Stromal cell of bone marrow (primary cell): ENCODE data around the gene ACSM6.
"Not testable (repeated sequence)": the region's sequence is repeated elsewhere in the genome, so short reads cannot be mapped to it uniquely, and the experiment has no call there.

Experiments
- DNase-seq: peaks from one replicate; pipeline ENCODE4 v3.0.0-alpha.2; 2012; ENCODE audit warnings: low read depth

Gene ACSM6, protein sequence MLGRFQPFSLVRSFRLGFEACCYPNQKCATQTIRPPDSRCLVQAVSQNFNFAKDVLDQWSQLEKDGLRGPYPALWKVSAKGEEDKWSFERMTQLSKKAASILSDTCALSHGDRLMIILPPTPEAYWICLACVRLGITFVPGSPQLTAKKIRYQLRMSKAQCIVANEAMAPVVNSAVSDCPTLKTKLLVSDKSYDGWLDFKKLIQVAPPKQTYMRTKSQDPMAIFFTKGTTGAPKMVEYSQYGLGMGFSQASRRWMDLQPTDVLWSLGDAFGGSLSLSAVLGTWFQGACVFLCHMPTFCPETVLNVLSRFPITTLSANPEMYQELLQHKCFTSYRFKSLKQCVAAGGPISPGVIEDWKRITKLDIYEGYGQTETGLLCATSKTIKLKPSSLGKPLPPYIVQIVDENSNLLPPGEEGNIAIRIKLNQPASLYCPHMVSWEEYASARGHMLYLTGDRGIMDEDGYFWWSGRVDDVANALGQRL

DNA sequence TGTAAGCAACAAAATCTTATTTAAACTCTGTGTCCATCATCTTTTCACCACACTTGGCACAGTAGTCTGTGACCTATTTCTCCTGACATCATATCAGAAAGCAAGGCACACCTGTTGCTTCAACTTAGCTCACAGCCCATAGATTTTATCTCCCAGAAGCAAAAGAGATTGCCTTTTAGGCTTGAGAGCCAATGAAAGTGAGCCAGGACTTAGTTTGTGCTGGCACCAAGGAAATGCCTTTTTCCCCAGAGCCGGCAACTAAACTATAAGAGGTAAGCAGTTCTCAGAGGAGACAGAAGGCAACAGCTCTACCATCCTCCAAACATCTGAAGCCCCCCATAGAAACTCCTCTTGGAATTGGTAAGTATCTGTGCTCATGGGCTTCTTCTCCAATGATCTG lies at the start of gene ACSM6:
ACSM6 (plus strand) TSS at position 295 of the 400 bp plus-strand sequence. CDS start 248 bp downstream, outside the sequence.
- DNase-seq, result no peak

DNA sequence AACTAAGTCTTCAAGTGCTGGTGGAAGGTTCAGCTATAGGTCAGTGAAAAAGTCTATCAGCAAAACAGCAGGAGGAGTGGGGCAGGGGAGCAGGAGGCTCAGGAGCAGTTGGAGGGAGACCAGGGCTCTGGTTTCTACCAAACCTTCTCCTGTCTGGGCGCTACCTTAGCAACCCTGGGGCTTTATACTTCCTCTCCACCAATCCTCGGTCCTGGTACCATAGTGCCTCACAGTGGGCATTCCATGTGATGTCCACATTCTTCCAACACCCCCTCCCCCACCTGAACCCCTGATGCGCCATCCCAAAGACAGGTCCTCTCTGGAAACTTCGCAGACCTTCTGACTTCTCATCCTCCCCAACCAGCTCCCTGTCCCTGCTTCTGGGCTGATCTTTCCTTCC lies 25.3 kb upstream of the ACSM6 start:
- no peak for DNase-seq

GRCh38 chr10:95169522-95169921 lies 24.5 kb upstream of the ACSM6 start:
- DNase-seq, result no peak

DNA sequence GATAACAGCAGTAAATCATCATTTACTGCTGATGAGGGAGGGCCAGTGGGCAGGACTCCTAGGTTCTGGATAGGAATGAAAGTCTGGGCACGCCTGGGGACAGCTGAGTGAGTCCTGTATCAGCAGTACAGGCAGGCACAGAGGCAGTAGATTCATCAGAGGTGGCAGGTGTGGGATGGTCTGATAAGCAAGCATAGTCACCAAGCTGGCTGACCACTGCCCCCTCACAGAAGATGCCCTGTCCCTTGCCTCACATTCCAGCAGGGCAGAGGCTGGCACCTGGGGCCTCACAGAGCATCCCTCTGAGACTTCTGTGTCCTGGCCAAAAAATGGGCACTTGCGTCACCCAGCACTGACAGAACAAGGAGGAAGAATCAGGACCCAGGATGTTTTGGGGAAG lies 23.2 kb upstream of the ACSM6 start:
- DNase-seq, result no peak

DNA sequence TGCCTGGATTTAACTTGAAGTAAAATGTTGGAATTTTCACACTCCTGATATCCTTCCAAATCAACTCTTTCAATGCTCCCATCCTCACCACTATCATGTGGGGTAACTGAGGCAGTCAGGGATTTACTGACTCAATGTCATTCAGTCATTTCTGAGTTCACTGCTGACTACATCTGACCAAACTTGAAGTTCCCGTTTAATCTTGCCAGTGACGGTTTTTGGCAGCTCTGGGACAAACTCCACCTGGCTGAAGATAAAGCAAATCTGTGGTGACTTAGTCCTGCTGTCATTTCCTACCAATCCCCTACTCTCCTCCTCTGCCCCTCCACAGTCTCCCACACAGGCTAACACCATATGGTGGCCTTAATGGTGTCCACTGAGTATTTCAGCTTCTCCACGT lies 22.7 kb upstream of the ACSM6 start:
- no peak for DNase-seq

GRCh38 chr10:95172851-95173250 lies 21.2 kb upstream of the ACSM6 start:
- DNase-seq, result no peak

DNA sequence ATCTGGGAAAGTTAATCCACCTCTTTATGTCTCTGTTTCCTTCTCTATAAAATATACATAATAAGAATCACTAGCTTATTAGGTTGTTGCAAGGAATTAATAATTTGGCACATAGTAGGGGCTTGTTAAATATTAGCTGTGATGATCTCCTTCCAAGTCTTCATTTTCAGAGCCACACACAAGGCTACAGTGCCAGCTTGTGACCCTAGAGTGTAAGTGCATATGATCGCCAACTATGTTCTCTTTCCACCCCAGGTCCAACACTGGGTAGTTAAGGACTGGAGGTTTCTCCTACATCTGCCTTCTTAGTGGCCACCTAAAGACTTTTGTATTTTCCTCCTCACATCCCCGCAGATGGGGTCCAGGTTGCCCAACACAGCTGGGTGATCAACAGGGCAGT lies 17.9 kb upstream of the ACSM6 start:
- no peak for DNase-seq

DNA sequence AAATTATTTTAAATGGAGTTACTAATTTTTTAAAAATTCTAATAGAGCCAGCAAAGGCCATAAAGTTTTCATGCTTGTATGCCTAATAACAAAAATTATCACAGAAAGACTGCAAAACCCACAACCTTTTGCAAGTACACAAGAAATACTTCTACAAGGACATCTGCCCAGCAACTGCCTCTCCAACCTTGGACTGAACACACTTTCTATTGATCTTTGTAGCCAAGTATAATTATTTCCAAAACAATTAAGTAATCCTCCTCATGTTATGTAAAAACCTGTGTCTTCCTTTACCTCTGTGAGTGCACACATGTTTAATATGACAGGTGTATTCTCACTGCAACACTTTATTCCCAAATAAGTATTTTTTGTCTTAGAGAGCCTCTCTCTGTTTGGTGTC lies 16.6 kb upstream of the ACSM6 start:
- no peak for DNase-seq

DNA sequence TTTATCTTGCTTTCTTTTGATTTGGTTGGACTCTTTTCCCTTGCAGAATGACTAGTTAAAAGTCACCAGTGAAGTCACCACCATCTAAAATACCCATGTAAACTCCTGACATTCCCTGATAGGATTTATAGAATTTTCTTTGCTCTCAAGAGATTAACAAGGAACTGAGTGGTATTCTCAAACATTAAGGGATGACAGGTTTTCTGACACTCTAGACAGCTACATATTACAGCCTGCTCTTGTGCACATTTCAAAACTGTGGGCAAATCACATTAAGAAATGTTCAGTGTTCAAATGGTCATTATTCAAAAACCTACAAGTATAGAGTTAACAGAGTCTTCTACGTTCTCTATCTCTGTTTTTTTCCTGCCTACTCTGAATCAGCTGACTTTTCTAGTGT lies 15.8 kb upstream of the ACSM6 start:
- no peak for DNase-seq

- DNase-seq, result no peak
Measured at GRCh38 chr10:95178797-95179196, 15.2 kb upstream of the ACSM6 start.

GRCh38 chr10:95181726-95182125 lies 12.3 kb upstream of the ACSM6 start:
- no peak for DNase-seq

DNA sequence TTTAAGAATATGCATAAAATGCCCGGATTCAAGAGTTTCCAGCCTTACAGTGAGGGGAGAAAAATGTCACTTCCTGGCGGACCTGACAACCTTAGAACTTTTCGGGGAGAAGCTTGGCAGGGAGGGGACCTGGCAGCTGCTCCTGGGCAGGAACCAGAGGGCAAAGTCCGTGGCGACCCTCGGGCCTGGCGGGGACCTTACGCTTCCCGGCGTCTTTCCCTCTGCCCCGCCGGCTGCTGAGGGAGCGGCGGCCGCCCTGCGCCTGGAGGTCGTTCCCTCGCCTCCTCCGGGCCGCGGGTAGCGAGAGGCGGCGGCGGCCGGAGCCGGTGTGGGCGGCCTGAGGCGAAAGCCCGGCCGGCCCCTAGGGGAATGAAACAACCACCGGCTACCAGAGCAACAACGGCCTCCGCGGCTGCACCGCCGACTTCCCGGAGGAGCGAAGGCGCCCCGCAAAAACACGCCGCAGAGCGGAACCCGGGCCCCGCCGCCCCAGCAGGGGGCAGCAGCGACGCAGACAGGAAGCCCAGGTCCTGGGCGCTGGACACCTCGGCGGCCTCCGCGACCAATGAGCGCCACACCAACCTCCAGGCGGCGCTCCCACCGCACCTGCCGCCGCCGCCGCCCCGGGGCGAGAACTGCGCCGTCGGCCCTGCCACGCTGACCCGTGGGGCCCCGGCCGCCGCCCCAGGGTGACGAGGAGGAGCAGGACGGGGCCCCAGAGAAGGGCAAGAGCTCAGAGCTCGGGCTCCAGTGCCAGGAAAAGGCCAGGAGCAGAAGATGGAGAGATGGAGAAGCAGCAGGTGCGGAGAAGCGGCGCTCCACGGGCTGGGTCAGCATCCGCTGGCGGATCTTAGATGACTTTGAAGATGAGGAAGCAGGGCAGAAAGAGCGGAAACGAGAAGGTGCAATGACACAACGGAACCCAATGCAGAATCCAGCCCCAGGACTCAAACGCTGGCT lies 10.5 kb upstream of the ACSM6 start:
- DNase-seq, result peak; percentile 48

DNA sequence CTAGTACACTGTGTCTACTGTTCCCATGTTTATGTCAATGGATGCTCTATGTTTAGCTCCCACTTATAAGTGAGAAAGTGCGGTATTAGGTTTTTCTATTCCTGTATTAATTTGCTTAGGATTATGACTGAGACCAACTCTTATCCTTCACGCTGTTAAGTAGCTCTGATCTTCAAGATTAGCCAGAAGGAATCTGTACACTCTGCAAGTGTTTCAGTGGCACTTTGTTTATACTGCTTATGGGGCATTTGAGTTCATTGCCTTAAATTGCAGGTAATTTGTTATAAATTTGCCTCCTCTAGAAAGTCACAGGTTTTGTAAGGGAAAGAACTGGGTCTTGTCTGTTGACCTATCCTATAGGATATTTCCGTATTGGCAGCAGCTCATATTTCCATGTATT lies 6.4 kb upstream of the ACSM6 start:
- no peak for DNase-seq

DNA sequence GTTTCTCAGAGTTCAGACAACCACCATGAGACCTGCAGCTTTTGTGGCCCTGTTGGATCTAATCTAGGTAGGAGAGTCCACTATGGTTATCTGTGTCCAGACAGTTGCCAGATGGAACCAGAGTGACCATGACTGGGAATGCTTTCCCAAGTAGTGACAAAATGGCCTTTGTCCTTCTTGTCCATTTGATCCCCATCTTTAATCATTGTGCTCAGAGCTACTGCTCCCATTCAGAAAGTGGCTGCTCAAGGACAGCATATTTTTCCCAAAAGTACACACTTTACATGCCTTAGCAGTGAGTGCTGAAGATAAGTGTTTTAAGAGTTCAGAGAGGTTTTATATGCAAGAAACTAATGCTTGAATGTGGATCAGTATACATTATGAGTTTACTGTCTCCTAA lies 5.4 kb upstream of the ACSM6 start:
- no peak for DNase-seq

DNA sequence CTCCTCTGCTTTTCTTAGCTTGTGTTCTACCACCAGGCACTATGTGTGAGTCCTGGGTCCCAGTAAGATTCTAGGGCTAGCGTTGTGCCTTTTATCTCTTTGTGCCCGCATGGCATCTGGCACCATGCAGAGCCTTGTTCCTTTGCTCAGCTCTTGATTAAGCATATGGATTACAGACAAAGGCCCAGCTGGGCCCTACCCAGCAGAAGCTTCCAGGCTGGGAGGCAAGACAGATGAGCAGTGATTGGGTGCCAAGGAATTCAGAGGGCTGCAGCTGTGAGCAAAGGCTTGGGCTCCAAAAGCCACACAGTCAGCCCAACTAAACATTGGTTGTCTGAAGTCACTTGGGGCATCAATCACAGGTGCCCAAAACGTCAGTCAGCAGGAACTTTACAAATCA lies 2.0 kb downstream of the ACSM6 start:
- DNase-seq, result no peak

DNA sequence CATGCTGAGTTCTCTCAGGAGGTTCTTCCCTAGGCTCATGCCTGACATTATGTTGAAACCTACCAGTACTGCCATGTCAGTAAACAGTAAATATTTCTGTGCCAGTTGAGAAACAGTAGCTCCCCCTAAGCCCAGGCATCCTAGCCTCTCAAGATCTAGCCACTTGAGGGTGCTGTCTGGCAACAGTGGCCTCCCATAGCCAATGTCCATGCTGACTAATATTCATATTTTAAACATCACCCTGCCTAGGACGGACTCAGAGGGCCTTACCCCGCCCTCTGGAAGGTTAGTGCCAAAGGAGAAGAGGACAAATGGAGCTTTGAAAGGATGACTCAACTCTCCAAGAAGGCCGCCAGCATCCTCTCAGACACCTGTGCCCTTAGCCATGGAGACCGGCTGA lies 7.7 kb downstream of the ACSM6 start:
- DNase-seq, result no peak

GRCh38 chr10:95202865-95203264 lies 8.8 kb downstream of the ACSM6 start:
- DNase-seq, result not testable (repeated sequence)

- DNase-seq, result no peak
Measured at GRCh38 chr10:95208702-95209391, 14.8 kb downstream of the ACSM6 start.

DNA sequence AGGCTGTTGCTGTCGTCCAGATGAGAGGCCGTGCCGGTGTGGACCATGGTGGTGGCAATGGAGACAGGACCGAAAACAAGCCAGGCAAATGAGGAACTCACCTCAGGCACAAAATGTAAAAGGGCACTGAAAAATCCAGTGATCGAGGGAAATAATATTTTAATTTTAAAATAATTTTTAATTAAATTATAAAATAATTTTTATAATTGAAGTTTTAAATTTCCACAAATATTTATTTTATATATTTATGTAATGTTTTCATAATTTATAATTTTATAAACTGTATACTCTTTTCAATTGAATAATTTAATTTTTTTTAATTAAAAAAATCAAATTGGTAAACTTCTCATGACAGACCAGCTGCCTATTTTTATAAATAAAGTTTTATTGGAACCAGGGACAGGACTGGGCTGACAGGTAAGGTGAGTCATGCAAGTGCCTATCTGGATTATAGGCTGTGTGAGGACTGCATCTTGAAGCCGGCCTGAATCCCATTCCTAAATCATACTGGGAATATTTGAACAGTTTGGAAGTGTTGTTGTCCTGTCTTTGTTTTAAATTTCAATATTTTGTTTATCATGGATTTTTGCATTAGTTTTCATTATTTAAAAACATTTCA lies 15.6 kb downstream of the ACSM6 start:
- DNase-seq, result no peak

- DNase-seq, result no peak
Measured at GRCh38 chr10:95211606-95212279, 17.7 kb downstream of the ACSM6 start.

DNA sequence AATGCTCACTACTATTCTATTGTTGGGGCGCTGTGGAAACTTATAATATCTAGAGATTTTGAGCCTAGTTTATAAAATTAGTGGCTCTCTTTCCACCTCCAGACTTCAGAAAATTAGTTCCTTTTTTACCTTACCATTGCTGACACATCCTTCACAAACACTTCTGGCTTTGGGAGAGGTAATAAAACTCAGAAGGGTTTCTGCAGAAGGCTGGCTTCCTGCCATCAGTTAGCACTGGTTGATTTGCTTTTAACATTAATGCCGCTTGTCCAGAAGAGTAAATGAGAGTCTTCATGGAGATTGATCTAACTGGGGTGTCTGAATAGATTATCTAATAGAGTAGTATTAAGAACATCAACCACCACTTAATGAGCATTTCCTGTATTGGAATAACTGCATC lies 20.3 kb downstream of the ACSM6 start:
- no peak for DNase-seq
